GM21423 (cell line): ENCODE results near the gene INPP4B.
"Not testable (repeated sequence)": the region's sequence is repeated elsewhere in the genome, so short reads cannot be mapped to it uniquely, and the experiment has no call there.

Experiments
- ATAC-seq: cut with Tn5 transposase; IDR thresholded peaks from one replicate; pipeline ENCODE4 v1.9.1; 2021; ENCODE audit warnings: mild to moderate bottlenecking, moderate library complexity; ENCODE audit not compliant: unreplicated experiment

The INPP4B gene

GRCh38 chr4:142690406-142691163 lies 155.5 kb downstream of the INPP4B start:
- ATAC-seq: no peak

GRCh38 chr4:142687547-142688275 lies 158.4 kb downstream of the INPP4B start:
- no peak for ATAC-seq

- ATAC-seq: no peak
These were observed 160.0 kb downstream of the INPP4B start for GRCh38 chr4:142686081-142686480.

GRCh38 chr4:142683997-142684396 lies 162.1 kb downstream of the INPP4B start:
- no peak for ATAC-seq

- ATAC-seq: no peak
These were observed 162.6 kb downstream of the INPP4B start for GRCh38 chr4:142683503-142683902.

- no peak for ATAC-seq
These were observed 174.6 kb downstream of the INPP4B start for GRCh38 chr4:142671516-142671915.

GRCh38 chr4:142663828-142664227 lies 182.3 kb downstream of the INPP4B start:
- no peak for ATAC-seq

- ATAC-seq: no peak
These were observed 185.4 kb downstream of the INPP4B start for GRCh38 chr4:142660728-142661127.

- ATAC-seq: no peak
These were observed 189.9 kb downstream of the INPP4B start for GRCh38 chr4:142656178-142656577.

GRCh38 chr4:142648378-142648777 lies 197.7 kb downstream of the INPP4B start:
- no peak for ATAC-seq

GRCh38 chr4:142645475-142646108 lies 200.5 kb downstream of the INPP4B start:
- no peak for ATAC-seq

- ATAC-seq: not testable (repeated sequence)
These were observed 201.5 kb downstream of the INPP4B start for GRCh38 chr4:142644628-142645027.

- no peak for ATAC-seq
These were observed 208.5 kb downstream of the INPP4B start for GRCh38 chr4:142637614-142638013.

GRCh38 chr4:142631836-142632235 lies 214.3 kb downstream of the INPP4B start:
- ATAC-seq: no peak

GRCh38 chr4:142615324-142615665 lies 230.8 kb downstream of the INPP4B start:
- no peak for ATAC-seq

- no peak for ATAC-seq
These were observed 231.3 kb downstream of the INPP4B start for GRCh38 chr4:142614621-142615323.

- no peak for ATAC-seq
These were observed 238.1 kb downstream of the INPP4B start for GRCh38 chr4:142607976-142608375.

GRCh38 chr4:142600952-142601351 lies 245.1 kb downstream of the INPP4B start:
- no peak for ATAC-seq

- no peak for ATAC-seq
These were observed 248.0 kb downstream of the INPP4B start for GRCh38 chr4:142598132-142598531.

GRCh38 chr4:142596595-142596994 lies 249.5 kb downstream of the INPP4B start:
- ATAC-seq: no peak

GRCh38 chr4:142596121-142596520 lies 250.0 kb downstream of the INPP4B start:
- ATAC-seq: no peak
